SK-N-MC (cell line): ENCODE measurements around the gene HNF4A.

Experiments
- DNase-seq: peaks from one replicate; pipeline ENCODE4 v3.0.0-alpha.2; 2011; ENCODE audit warnings: low read depth, low spot score
- H3K27ac ChIP-seq: fragments of 200-600 bp; sonication (generic); 2 replicates; pipeline ENCODE4 v1.5.1; 2016; ENCODE audit warnings: mixed run types
- H3K36me3 ChIP-seq: fragments of 200-600 bp; sonication (generic); 2 replicates; pipeline ENCODE4 v1.6.1; 2017; ENCODE audit warnings: antibody characterized with exemption, low read length, mixed read lengths; ENCODE audit not compliant: insufficient read depth
- H3K4me3 ChIP-seq: fragments of 200-600 bp; sonication (generic); 2 replicates; pipeline ENCODE4 v1.5.1; 2016
- H3K9ac ChIP-seq: fragments of 200-600 bp; sonication (generic); 2 replicates; pipeline ENCODE4 v1.8.0; 2017; ENCODE audit warnings: mixed run types, mixed read lengths; ENCODE audit not compliant: insufficient read length
- H3K9me3 ChIP-seq: fragments of 200-600 bp; sonication (generic); 2 replicates; pipeline ENCODE4 v1.6.1; 2017; ENCODE audit warnings: low read depth, mild to moderate bottlenecking, antibody characterized with exemption, low read length, moderate library complexity, mixed read lengths
- EZH2 ChIP-seq: fragments of 200-600 bp; sonication (generic); IDR thresholded peaks from one replicate; pipeline ENCODE4 v1.6.1; 2017; ENCODE audit warnings: antibody characterized with exemption
- FOXP2 ChIP-seq: optimal IDR thresholded peaks from 2 replicates; pipeline ENCODE3; 2011; ENCODE audit warnings: mild to moderate bottlenecking, moderate library complexity; ENCODE audit not compliant: insufficient read depth; ENCODE audit errors: extremely low read length, control extremely low read depth
- POLR2AphosphoS5 ChIP-seq: IDR thresholded peaks from 2 replicates; pipeline ENCODE4 v1.6.1; 2012; ENCODE audit warnings: mild to moderate bottlenecking, low read depth, low read length, borderline replicate concordance

HNF4A gene

GRCh38 chr20:44354979-44355497 lies 461 bp upstream of the HNF4A start:
- TF ChIP-seq POLR2AphosphoS5 (no peak), EZH2 (no peak), FOXP2 (no peak)
- no peak for DNase-seq
- Histone ChIP-seq H3K9me3 (no peaks in the 10 kb centered on the region), H3K9ac (no peak overlapping the region), H3K4me3 (no peak overlapping the region), H3K27ac (no peak overlapping the region), H3K36me3 (no peaks in the 10 kb centered on the region)

DNA sequence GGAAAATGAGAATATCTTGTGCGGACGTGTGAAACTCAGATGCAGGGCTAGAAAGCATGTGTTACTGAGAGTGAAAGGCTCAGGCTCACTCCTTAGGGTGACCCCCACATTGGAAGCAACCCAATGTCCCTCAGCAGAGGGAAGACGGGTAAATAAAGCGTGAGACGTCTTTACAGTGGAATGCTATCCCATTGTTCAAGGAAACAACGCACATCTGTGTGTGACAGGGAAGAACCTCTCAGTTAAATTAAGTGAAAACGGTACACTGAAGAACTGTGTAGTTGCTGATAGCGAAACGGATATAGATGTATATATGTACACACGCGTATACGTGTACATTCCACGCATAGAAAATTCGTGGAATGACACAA lies 839 bp downstream of the HNF4A start:
- Histone ChIP-seq H3K36me3 (no peaks in the 10 kb centered on the region), H3K4me3 (no peak overlapping the region), H3K9ac (no peak overlapping the region), H3K9me3 (no peaks in the 10 kb centered on the region), H3K27ac (no peak overlapping the region)
- TF ChIP-seq POLR2AphosphoS5 = no peak
- no peak for TF ChIP-seq EZH2
- no peak for TF ChIP-seq FOXP2
- DNase-seq = no peak

DNA sequence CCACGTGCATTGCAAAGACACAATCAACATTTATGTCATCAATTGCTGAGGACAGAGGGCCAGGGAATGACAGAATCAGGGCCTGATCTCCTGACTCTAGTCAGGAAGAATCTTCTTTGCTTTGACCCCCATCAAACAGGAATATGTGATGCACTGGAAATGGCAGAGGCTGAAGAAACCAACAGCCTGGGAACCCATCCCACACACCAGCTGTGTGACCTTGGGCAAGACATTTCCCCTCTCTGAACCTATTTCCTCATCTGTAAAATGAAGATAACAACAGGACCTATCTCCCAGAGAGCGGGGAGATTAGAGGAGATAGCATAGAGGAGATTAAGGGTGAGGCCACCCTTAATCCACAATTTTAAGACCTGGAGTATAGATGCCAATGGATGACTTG lies 1.5 kb downstream of the HNF4A start:
- no peak for TF ChIP-seq POLR2AphosphoS5
- no peak overlapping the region for H3K27ac ChIP-seq
- no peaks in the 10 kb centered on the region for H3K9me3 ChIP-seq
- H3K4me3 ChIP-seq = no peak overlapping the region
- H3K36me3 ChIP-seq = no peaks in the 10 kb centered on the region
- no peak for DNase-seq
- no peak overlapping the region for H3K9ac ChIP-seq

DNA sequence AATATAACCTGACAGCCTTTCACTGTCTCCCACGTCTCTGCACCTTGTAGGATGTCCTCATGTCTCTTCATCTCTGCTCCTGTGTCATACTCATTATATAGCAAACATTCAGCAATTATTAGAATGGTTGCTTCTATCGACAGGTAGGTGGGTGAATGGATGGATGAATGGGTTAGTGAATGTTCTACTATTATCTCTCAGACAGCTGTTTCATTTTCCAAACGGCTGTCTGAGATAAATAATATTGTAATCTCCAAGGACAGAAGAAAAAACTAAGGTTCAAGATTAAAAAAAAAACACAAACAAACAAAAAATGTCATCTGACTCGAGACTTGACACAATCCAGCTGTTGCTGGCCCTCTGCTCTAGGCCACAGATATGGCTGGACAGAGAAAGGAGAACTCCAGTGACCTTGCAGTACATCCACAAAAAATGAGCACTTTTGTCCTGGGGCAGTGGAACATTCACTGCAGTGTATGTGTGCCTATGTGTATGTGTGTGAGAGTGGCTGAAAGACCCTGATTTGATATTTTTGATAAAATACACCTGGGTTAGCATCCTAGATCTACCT lies 2.1 kb downstream of the HNF4A start:
- Histone ChIP-seq H3K36me3 (no peaks in the 10 kb centered on the region), H3K9ac (no peak overlapping the region), H3K4me3 (no peak overlapping the region), H3K27ac (no peak overlapping the region), H3K9me3 (no peaks in the 10 kb centered on the region)
- no peak for DNase-seq
- TF ChIP-seq EZH2 (no peak), FOXP2 (no peak), POLR2AphosphoS5 (no peak)

DNA sequence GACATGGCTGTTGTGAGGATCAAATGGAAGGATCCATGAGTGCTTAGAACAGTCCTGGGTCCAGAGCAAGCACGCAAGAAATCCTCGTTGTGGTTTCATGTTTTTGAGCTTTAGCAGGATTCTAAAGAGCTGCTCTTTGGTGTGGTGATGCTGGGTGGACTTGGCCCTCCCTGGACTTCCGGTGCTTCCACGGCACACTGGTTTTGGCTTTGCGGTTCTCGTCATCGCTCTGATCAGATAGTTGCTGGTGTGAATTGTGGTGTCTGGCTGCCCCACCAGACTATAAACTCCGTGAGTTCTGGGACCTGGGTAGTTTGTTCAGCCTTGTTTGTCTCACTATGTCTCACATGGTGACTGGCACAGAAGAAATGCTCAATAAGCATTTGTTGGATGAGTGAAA lies 3.3 kb downstream of the HNF4A start:
- H3K9ac ChIP-seq = no peak overlapping the region
- no peak overlapping the region for H3K4me3 ChIP-seq
- no peak for DNase-seq
- TF ChIP-seq EZH2 (no peak), FOXP2 (no peak), POLR2AphosphoS5 (no peak)
- H3K27ac ChIP-seq = no peak overlapping the region
- H3K36me3 ChIP-seq = no peaks in the 10 kb centered on the region
- no peaks in the 10 kb centered on the region for H3K9me3 ChIP-seq

- Histone ChIP-seq H3K9me3 (no peaks in the 10 kb centered on the region), H3K27ac (no peak overlapping the region), H3K4me3 (no peak overlapping the region), H3K9ac (no peak overlapping the region), H3K36me3 (no peaks in the 10 kb centered on the region)
- TF ChIP-seq EZH2 (no peak), POLR2AphosphoS5 (no peak), FOXP2 (no peak)
- DNase-seq = no peak
These were observed 4.7 kb downstream of the HNF4A start for GRCh38 chr20:44360221-44360620.

- Histone ChIP-seq H3K9me3 (no peaks in the 10 kb centered on the region), H3K9ac (no peak overlapping the region), H3K36me3 (no peaks in the 10 kb centered on the region), H3K4me3 (no peak overlapping the region), H3K27ac (no peak overlapping the region)
- no peak for DNase-seq
- TF ChIP-seq POLR2AphosphoS5 = no peak
- TF ChIP-seq EZH2 = no peak
- TF ChIP-seq FOXP2 = no peak
These were observed 5.5 kb downstream of the HNF4A start for GRCh38 chr20:44361021-44361420.

DNA sequence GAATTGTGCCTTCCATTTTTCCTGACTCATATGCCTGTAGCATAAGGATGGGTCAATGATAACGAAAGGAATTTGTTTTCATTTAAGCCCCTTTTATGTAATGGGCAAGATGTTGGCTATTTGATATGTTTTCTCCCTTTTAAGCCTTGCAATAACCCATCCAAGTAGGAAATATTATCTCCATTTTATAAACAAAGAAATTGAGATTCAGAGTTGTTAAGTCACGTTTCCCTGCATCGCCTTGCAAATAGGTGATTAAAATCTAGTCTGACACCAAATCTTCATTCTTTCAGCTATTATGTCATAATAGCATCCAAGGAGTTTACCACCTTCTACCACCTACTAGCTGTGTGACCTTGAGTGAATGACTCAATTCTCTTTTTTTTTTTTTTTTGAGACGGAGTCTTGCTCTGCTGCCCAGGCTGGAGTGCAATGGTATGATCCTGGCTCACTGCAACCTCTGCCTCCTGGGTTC lies 7.0 kb downstream of the HNF4A start:
- H3K9ac ChIP-seq = no peak overlapping the region
- TF ChIP-seq EZH2 (no peak), POLR2AphosphoS5 (no peak), FOXP2 (no peak)
- H3K36me3 ChIP-seq = no peaks in the 10 kb centered on the region
- no peak for DNase-seq
- no peaks in the 10 kb centered on the region for H3K9me3 ChIP-seq
- no peak overlapping the region for H3K4me3 ChIP-seq
- no peak overlapping the region for H3K27ac ChIP-seq

- no peak for DNase-seq
- no peak overlapping the region for H3K27ac ChIP-seq
- no peaks in the 10 kb centered on the region for H3K9me3 ChIP-seq
- H3K9ac ChIP-seq = no peak overlapping the region
- H3K36me3 ChIP-seq = no peaks in the 10 kb centered on the region
- TF ChIP-seq POLR2AphosphoS5 (no peak), FOXP2 (no peak), EZH2 (no peak)
- H3K4me3 ChIP-seq = no peak overlapping the region
These were observed 8.6 kb downstream of the HNF4A start for GRCh38 chr20:44364068-44364467.
